K562 (cell line): ENCODE measurements around the gene CRB2. TPM values are rescaled to one million over a fixed set of nuclear protein-coding genes. Genes with fewer than 3 reads are reported as not detected.
A peak's percentile ranks its signal among the peaks of the same experiment; 100 is the strongest.

Experiments used
- ATAC-seq: fragments of 200-7000 bp; cut with Tn5 transposase; 3 replicates; pipeline ENCODE4 v1.9.1; 2020; ENCODE audit warnings: moderate library complexity
- BruUV-seq: library from RNA; stranded (reverse); fragments of 400-500 nt; replicated peaks from 2 replicates; lab custom pipeline; 2021; lab: Mats Ljungman, UMichigan
- CTCF ChIA-PET: fragments of 300-600 bp; formaldehyde crosslinking; extraction: SDS; loops from one replicate; lab custom pipeline; 2021; ENCODE audit warnings: low intra/inter-chr PET ratio; lab: Yijun Ruan, JAX
- POLR2A ChIA-PET: fragments of 300-600, 350-650 bp; sonication (Branson Sonifier 250); formaldehyde crosslinking; extraction: SDS; loops from one replicate; lab custom pipeline; 2021; ENCODE audit warnings: antibody characterized with exemption, inconsistent platforms; lab: Yijun Ruan, JAX
- DNase-seq, 4 experiments: peaks; one replicate each; pipeline versions ENCODE4 v3.0.0 to v3.0.0-alpha.2; 2011 to 2018; ENCODE audit warnings: low spot score in 3 of 4, mixed read lengths in 3 of 4; ENCODE audit errors: extremely low read depth in 1 of 4
- FAIRE-seq: peaks from 2 replicates; lab custom pipeline; 2011; peaks lifted over from hg19 to GRCh38; lab: Jason Lieb, UNC
- H2AFZ ChIP-seq: 2 replicates; pipeline ENCODE4 v1.6.0; 2011; ENCODE audit warnings: low read depth, low read length, control low read depth, inconsistent platforms
- H3K27ac ChIP-seq: fragments of 200-600 bp; 3 replicates; pipeline ENCODE4 v1.8.0; 2011; ENCODE audit warnings: low read depth, mild to moderate bottlenecking, control low read depth, inconsistent platforms, low read length, moderate library complexity, mixed read lengths; ENCODE audit errors: extremely low read depth
- H3K27me3 ChIP-seq, 2 experiments: fragments of 300-600 bp in 1 of 2; 2 replicates in 1 of 2; 3 replicates in 1 of 2; pipeline versions ENCODE4 v1.6.0 to v1.8.0; 2011; ENCODE audit warnings: inconsistent platforms in 2 of 2, low read length in 2 of 2, mild to moderate bottlenecking in 1 of 2, mixed read lengths in 1 of 2, moderate library complexity in 1 of 2; ENCODE audit not compliant: control insufficient read depth in 2 of 2, insufficient read depth in 2 of 2
- H3K36me3 ChIP-seq: fragments of 300-600 bp; 3 replicates; pipeline ENCODE4 v1.8.0; 2011; ENCODE audit warnings: mild to moderate bottlenecking, low read length, inconsistent platforms; ENCODE audit not compliant: control insufficient read depth, insufficient read depth
- H3K4me1 ChIP-seq, 2 experiments: fragments of 200-600 bp in 1 of 2; replicated peaks in 1 of 2; 2 replicates in 1 of 2; 3 replicates in 1 of 2; pipeline versions ENCODE4 v1.5.1 to v1.8.0; 2011; ENCODE audit warnings: inconsistent platforms in 2 of 2, low read length in 2 of 2, mild to moderate bottlenecking in 1 of 2, mixed read lengths in 1 of 2, moderate library complexity in 1 of 2; ENCODE audit not compliant: control insufficient read depth in 2 of 2, insufficient read depth in 2 of 2
- H3K4me2 ChIP-seq: 2 replicates; pipeline ENCODE4 v1.6.1; 2011; ENCODE audit warnings: low read length, control low read depth, inconsistent platforms, mixed read lengths; ENCODE audit not compliant: insufficient read depth
- H3K4me3 ChIP-seq: fragments of 200-600 bp; sonication (generic), shearing (Covaris generic); 2 replicates; pipeline ENCODE4 v1.5.1; 2016; ENCODE audit warnings: control low read depth, inconsistent platforms
- H3K79me2 ChIP-seq: fragments of 200-600 bp; 3 replicates; pipeline ENCODE4 v1.8.0; 2011; ENCODE audit warnings: low read length, inconsistent platforms; ENCODE audit not compliant: control insufficient read depth, insufficient read depth
- H3K9ac ChIP-seq, 2 experiments: 2 replicates each; pipeline versions ENCODE4 v1.6.0 to v1.6.1; 2011; ENCODE audit warnings: low read depth in 2 of 2, low read length in 2 of 2, control low read depth in 1 of 2, inconsistent platforms in 1 of 2, mild to moderate bottlenecking in 1 of 2, mixed read lengths in 1 of 2; ENCODE audit not compliant: insufficient read depth in 1 of 2
- H3K9me1 ChIP-seq: one replicate; pipeline ENCODE4 v1.6.0; 2011; ENCODE audit warnings: inconsistent platforms, mild to moderate bottlenecking, low read length, moderate library complexity; ENCODE audit not compliant: control insufficient read depth, insufficient read depth
- H3K9me3 ChIP-seq: replicated peaks from 2 replicates; pipeline ENCODE4 v1.5.1; 2011; ENCODE audit warnings: low read depth, low read length, inconsistent platforms; ENCODE audit not compliant: control insufficient read depth, insufficient read depth
- H4K20me1 ChIP-seq: replicated peaks from 2 replicates; pipeline ENCODE4 v1.6.1; 2011; ENCODE audit warnings: low read length, inconsistent platforms, mixed read lengths; ENCODE audit not compliant: control insufficient read depth, insufficient read depth
- CBX1 ChIP-seq: sonication (generic); IDR thresholded peaks from 2 replicates; pipeline ENCODE4 v1.6.1; 2016; ENCODE audit warnings: antibody characterized with exemption, low read depth, mild to moderate bottlenecking
- CBX3 ChIP-seq, 2 experiments: IDR thresholded peaks; 1 replicate in 1 of 2; 2 replicates in 1 of 2; pipeline ENCODE4 v1.6.1; 2012; ENCODE audit warnings: inconsistent platforms in 2 of 2, low read length in 2 of 2, borderline replicate concordance in 1 of 2, control low read depth in 1 of 2
- CREB5 ChIP-seq: fragments of 250-450 bp; sonication (Bioruptor Pico); IDR thresholded peaks from 2 replicates; pipeline ENCODE4 v1.5.0; 2020; ENCODE audit warnings: mild to moderate bottlenecking
- FOXK1 ChIP-seq: sonication (generic); formaldehyde crosslinking; IDR thresholded peaks from 2 replicates; pipeline ENCODE4 v1.8.0; 2022; ENCODE audit warnings: missing genetic modification reagents, mild to moderate bottlenecking, borderline replicate concordance
- ILF3 ChIP-seq: fragments of 450-650 bp; IDR thresholded peaks from 2 replicates; pipeline ENCODE4 v1.6.1; 2018; ENCODE audit warnings: antibody characterized with exemption, mild to moderate bottlenecking, moderate library complexity, borderline replicate concordance
- MTA3 ChIP-seq: fragments of 450-650 bp; formaldehyde crosslinking; IDR thresholded peaks from 2 replicates; pipeline ENCODE4 v1.6.1; 2017; ENCODE audit warnings: mild to moderate bottlenecking, borderline replicate concordance
- RCOR1 ChIP-seq, 2 experiments: IDR thresholded peaks; 2 replicates each; pipeline ENCODE4 v1.6.1; 2012; ENCODE audit warnings: low read depth in 2 of 2, low read length in 2 of 2, borderline replicate concordance in 1 of 2, improper control_type of control experiment in 1 of 2
- SMARCA5 ChIP-seq: fragments of 450-650 bp; IDR thresholded peaks from 2 replicates; pipeline ENCODE4 v1.6.1; 2016
- SMARCB1 ChIP-seq: IDR thresholded peaks from 2 replicates; pipeline ENCODE4 v1.6.1; 2011; ENCODE audit warnings: improper control_type of control experiment, low read depth; ENCODE audit not compliant: insufficient read length
- SREBF1 ChIP-seq: fragments of 150-350 bp; IDR thresholded peaks from 2 replicates; pipeline ENCODE4 v1.6.1; 2014; ENCODE audit warnings: antibody characterized with exemption, low read depth, low read length, borderline replicate concordance
- ZNF584 ChIP-seq: fragments of 200-800 bp; sonication (Bioruptor generic); IDR thresholded peaks from 2 replicates; pipeline ENCODE4 v1.6.1; 2016; ENCODE audit warnings: low read depth, mild to moderate bottlenecking, missing genetic modification characterization, missing compliant biosample characterization
- WGBS: fragments of 100-300 bp; shearing (Covaris generic); methylation state at CpG from one replicate; pipeline ENCODE4 v1.1.6; 2016; ENCODE audit warnings: low coverage, mixed read lengths; ENCODE audit not compliant: insufficient coverage; ENCODE audit errors: missing lambda C conversion rate; 5-methylcytosine and 5-hydroxymethylcytosine counted together
- in situ Hi-C: fragments of 300-500 bp; cut with MboI; formaldehyde crosslinking; loops from 4 replicates; pipeline ENCODE4 v1.15.0; 2018; ENCODE audit warnings: inconsistent platforms, mixed read lengths
- intact Hi-C: fragments of 100-400 bp; cut with micrococcal nuclease; formaldehyde crosslinking; loops from 2 replicates; pipeline ENCODE4 v1.14.2; 2022
- polyA plus RNA-seq, 8 experiments: library from polyadenylated mRNA; depleted of rRNA in 4 of 8; stranded (reverse) in 5 of 8; unstranded in 3 of 8; fragments of >200 nt; fragmentation: Nextera tagmentation in 2 of 8; fragmentation: Illumina TruSeq in 1 of 8; extraction: Ambion mirVana in 2 of 8; extraction: Trizol in 1 of 8; gene quantifications; 2 replicates each; pipeline versions ENCODE4 v1.2.1 to v1.2.3, GENCODE V29; 2011 to 2014; ENCODE audit warnings: inconsistent platforms in 1 of 8, missing spikeins in 1 of 8
- total RNA-seq, 7 experiments: library from RNA; depleted of rRNA in 6 of 7; stranded (reverse); fragments of >200 nt in 6 of 7; fragmentation: Illumina TruSeq in 2 of 7; extraction: Trizol in 2 of 7; gene quantifications; 2 replicates each; pipeline versions ENCODE4 v1.2.1 to v1.2.3, GENCODE V29; 2011 to 2021; ENCODE audit warnings: low replicate concordance in 1 of 7
- TF ChIP-seq, protein P1 (sequence below): sonication (generic); formaldehyde crosslinking; IDR thresholded peaks from 2 replicates; pipeline ENCODE4 v1.8.0; 2023; ENCODE audit warnings: missing genetic modification reagents, mild to moderate bottlenecking, borderline replicate concordance
- TF ChIP-seq, protein P2 (sequence below): sonication (generic); formaldehyde crosslinking; IDR thresholded peaks from 2 replicates; pipeline ENCODE4 v1.8.0; 2022; ENCODE audit warnings: missing genetic modification reagents, mild to moderate bottlenecking, borderline replicate concordance

CRB2 gene
- total and polyA plus RNA-seq, 9 of the 15 experiments (the other 6 are each of a cell fraction or from before 2014, with no cell fraction given): 0.13 to 1.2 (median 0.25) TPM; not detected in 2

DNA sequence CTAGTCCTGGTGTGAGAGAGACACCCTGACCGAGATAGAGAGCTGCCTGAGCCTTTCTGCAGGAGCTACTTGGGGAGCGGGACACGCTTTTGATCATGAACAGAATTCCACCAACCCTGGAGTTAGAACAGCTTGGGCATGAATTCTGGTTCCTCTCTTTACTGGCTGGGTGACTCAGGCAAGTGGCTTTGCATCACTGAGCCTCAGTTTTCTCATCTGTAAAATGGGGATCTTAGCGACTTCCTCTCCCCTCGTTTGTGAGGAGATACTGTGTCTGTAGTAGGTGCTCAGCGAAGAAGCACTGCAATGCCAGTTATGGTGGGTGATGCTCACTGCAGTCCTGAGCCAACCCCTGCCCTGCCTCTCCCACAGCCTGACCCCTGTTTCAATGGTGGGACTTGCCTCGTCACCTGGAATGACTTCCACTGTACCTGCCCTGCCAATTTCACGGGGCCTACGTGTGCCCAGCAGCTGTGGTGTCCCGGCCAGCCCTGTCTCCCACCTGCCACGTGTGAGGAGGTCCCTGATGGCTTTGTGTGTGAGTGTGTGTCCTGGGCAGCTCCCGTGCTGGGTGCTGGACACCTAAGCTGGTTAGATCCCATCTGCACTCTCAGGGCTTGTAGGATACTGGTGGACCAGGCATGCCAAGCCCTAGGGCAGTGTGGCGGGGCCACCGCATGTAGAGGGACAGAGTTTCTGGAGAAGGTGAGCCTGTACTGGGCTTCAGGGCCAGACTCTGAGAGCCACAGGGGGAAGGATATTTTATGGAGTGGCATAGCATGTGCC, 16.0 kb downstream of the CRB2 start:
- Histone ChIP-seq H4K20me1 (no peaks in the 10 kb centered on the region; the same call in 1 of the 2 replicates), H3K36me3 (no peaks in the 10 kb centered on the region), H3K4me1 (peaks cover 16 to 70% of the 10 kb centered on the region in 2 experiments), H3K4me2 (no peak overlapping the region), H3K4me3 (no peak overlapping the region), H3K27ac (no peak overlapping the region), H3K9me3 (no peaks in the 10 kb centered on the region), H2AFZ (no peak overlapping the region), H3K9me1 (no peaks in the 10 kb centered on the region), H3K9ac (peak overlapping the region in 1 of 2 experiments; percentile 40; a peak in 1 of 4 replicates), H3K27me3 (no peaks in the 10 kb centered on the region), H3K79me2 (no peaks in the 10 kb centered on the region)
- in situ Hi-C loops (no loop called here), intact Hi-C loops (no loop called here)
- FAIRE-seq: no peak
- no peak for DNase-seq
- POLR2A ChIA-PET: interaction anchor here (0.7 to 1.5 kb wide), 3 partner anchors 8 to 42 kb away, joined by 3 to 5 read pairs (median 4); no protein-coding TSS in a partner anchor
- no peak for ATAC-seq
- CTCF ChIA-PET: no interaction called here
- BruUV-seq: no TSS peak
- 45% methylated on average over 13 of the region's 14 CpGs for WGBS
- peak in 1 of 2 experiments; percentile 58; a peak in 2 of 4 replicates for TF ChIP-seq RCOR1 (IDR thresholded peaks at IDR 0.05; ENCODE audit: borderline replicate concordance in 1 of 2, low read depth in 2 of 2, low read length in 2 of 2)
- no peak for TF ChIP-seq SMARCB1
- no peak for TF ChIP-seq SREBF1
- TF ChIP-seq SMARCA5: peak; percentile 53; the same call in 1 of the 2 replicates
- no peak for TF ChIP-seq ZNF584 (CRISPR knock-in tag)
- TF ChIP-seq MTA3: no peak
- no peak for TF ChIP-seq FOXK1 (CRISPR knock-in tag)
- TF ChIP-seq, protein P1, sequence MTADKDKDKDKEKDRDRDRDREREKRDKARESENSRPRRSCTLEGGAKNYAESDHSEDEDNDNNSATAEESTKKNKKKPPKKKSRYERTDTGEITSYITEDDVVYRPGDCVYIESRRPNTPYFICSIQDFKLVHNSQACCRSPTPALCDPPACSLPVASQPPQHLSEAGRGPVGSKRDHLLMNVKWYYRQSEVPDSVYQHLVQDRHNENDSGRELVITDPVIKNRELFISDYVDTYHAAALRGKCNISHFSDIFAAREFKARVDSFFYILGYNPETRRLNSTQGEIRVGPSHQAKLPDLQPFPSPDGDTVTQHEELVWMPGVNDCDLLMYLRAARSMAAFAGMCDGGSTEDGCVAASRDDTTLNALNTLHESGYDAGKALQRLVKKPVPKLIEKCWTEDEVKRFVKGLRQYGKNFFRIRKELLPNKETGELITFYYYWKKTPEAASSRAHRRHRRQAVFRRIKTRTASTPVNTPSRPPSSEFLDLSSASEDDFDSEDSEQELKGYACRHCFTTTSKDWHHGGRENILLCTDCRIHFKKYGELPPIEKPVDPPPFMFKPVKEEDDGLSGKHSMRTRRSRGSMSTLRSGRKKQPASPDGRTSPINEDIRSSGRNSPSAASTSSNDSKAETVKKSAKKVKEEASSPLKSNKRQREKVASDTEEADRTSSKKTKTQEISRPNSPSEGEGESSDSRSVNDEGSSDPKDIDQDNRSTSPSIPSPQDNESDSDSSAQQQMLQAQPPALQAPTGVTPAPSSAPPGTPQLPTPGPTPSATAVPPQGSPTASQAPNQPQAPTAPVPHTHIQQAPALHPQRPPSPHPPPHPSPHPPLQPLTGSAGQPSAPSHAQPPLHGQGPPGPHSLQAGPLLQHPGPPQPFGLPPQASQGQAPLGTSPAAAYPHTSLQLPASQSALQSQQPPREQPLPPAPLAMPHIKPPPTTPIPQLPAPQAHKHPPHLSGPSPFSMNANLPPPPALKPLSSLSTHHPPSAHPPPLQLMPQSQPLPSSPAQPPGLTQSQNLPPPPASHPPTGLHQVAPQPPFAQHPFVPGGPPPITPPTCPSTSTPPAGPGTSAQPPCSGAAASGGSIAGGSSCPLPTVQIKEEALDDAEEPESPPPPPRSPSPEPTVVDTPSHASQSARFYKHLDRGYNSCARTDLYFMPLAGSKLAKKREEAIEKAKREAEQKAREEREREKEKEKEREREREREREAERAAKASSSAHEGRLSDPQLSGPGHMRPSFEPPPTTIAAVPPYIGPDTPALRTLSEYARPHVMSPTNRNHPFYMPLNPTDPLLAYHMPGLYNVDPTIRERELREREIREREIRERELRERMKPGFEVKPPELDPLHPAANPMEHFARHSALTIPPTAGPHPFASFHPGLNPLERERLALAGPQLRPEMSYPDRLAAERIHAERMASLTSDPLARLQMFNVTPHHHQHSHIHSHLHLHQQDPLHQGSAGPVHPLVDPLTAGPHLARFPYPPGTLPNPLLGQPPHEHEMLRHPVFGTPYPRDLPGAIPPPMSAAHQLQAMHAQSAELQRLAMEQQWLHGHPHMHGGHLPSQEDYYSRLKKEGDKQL (CRISPR knock-in tag): no peak
- TF ChIP-seq CBX3 (IDR thresholded peaks at IDR 0.05; ENCODE audit: borderline replicate concordance in 1 of 2, low read length in 2 of 2): peak in 1 of 2 experiments; percentile 53; a peak in 1 of 3 replicates
- TF ChIP-seq CBX1: no peak
- TF ChIP-seq, protein P2, sequence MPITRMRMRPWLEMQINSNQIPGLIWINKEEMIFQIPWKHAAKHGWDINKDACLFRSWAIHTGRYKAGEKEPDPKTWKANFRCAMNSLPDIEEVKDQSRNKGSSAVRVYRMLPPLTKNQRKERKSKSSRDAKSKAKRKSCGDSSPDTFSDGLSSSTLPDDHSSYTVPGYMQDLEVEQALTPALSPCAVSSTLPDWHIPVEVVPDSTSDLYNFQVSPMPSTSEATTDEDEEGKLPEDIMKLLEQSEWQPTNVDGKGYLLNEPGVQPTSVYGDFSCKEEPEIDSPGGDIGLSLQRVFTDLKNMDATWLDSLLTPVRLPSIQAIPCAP (CRISPR knock-in tag): no peak
- no peak for TF ChIP-seq ILF3
- no peak for TF ChIP-seq CREB5
